HL-60 (cell line): ENCODE results near the gene FAM174C.

Source experiments
- DNase-seq, 2 experiments: peaks; one replicate each; pipeline ENCODE4 v3.0.0-alpha.2; 2010 to 2020; ENCODE audit warnings: low read depth in 1 of 2, low spot score in 1 of 2
- H3K27ac ChIP-seq: fragments of 250-450 bp; sonication (Bioruptor Pico); replicated peaks from 2 replicates; pipeline ENCODE4 v1.5.1; 2020; ENCODE audit warnings: mild to moderate bottlenecking, moderate library complexity
- H3K27me3 ChIP-seq: fragments of 250-450 bp; sonication (Bioruptor Pico); 2 replicates; pipeline ENCODE4 v1.5.1; 2021; ENCODE audit warnings: mild to moderate bottlenecking, moderate library complexity; ENCODE audit not compliant: insufficient read depth, poor library complexity, severe bottlenecking
- H3K4me3 ChIP-seq: replicated peaks from 2 replicates; pipeline ENCODE4 v1.5.1; 2011; ENCODE audit warnings: mild to moderate bottlenecking, control low read depth, low read length; ENCODE audit not compliant: insufficient read depth
- GABPA ChIP-seq: IDR thresholded peaks from 2 replicates; pipeline ENCODE4 v1.6.1; 2012; ENCODE audit warnings: low read depth
- POLR2AphosphoS5 ChIP-seq: IDR thresholded peaks from 2 replicates; pipeline ENCODE4 v1.6.1; 2012; ENCODE audit warnings: low read depth
- SPI1 ChIP-seq: IDR thresholded peaks from 2 replicates; pipeline ENCODE4 v1.6.1; 2012; ENCODE audit warnings: low read depth, mild to moderate bottlenecking, borderline replicate concordance
- TF ChIP-seq, protein P1 (sequence below): IDR thresholded peaks from 2 replicates; pipeline ENCODE4 v1.6.1; 2012; ENCODE audit warnings: low read depth; ENCODE audit not compliant: insufficient replicate concordance
- TF ChIP-seq, protein P2 (sequence below): IDR thresholded peaks from one replicate; pipeline ENCODE4 v1.5.1; 2011; ENCODE audit warnings: low read length, control low read depth, inconsistent platforms; ENCODE audit not compliant: insufficient read depth

Gene FAM174C

DNA sequence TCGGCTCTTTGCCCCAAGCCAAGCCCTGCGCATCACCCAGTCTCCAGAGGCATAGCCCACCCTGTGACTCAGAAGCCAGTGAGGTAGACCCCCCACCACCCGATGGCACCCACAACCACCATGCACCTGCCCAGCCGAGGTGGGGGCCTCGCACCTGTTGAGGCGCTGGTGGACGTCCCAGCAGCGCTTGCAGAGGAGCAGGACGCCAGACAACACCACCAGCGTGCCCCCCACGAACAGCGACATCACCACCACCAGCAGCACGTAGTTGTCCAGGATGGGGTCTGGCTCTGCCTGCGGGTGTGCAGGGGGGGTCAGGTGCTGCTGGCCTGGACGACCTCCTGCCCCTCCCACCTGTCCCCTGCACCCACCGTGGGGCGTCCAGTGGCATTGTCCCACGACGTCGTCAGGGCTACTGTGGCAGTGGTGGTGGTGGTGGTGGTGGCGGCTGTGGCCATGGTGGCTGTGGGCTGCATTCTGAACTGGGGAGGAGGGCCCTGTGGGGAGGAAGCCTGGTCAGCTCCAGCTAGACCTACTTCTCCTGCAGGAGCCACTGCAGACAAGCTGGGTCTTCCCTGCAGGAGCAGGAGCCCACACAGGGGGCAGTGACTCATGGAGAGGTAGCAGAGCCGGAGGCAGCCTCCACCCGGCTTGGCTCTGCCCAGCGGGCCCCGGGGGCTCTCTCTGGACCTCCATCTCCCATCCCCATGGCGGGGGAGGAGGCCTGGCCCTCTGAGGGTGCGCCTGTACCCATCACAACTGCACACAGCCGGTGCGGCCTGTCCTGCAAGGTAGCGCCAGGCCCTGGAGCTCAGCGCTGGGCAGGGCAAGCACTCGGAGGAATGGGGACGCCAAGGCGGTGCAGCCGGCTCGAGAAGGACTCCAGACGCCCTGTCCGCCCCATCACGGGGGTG, 39.4 kb upstream of the FAM174C start:
- Histone ChIP-seq H3K27me3 (peaks cover 21% of the 10 kb centered on the region), H3K27ac (no peak overlapping the region), H3K4me3 (no peak overlapping the region)
- TF ChIP-seq POLR2AphosphoS5 (no peak), GABPA (no peak), SPI1 (no peak)
- TF ChIP-seq, protein P1, sequence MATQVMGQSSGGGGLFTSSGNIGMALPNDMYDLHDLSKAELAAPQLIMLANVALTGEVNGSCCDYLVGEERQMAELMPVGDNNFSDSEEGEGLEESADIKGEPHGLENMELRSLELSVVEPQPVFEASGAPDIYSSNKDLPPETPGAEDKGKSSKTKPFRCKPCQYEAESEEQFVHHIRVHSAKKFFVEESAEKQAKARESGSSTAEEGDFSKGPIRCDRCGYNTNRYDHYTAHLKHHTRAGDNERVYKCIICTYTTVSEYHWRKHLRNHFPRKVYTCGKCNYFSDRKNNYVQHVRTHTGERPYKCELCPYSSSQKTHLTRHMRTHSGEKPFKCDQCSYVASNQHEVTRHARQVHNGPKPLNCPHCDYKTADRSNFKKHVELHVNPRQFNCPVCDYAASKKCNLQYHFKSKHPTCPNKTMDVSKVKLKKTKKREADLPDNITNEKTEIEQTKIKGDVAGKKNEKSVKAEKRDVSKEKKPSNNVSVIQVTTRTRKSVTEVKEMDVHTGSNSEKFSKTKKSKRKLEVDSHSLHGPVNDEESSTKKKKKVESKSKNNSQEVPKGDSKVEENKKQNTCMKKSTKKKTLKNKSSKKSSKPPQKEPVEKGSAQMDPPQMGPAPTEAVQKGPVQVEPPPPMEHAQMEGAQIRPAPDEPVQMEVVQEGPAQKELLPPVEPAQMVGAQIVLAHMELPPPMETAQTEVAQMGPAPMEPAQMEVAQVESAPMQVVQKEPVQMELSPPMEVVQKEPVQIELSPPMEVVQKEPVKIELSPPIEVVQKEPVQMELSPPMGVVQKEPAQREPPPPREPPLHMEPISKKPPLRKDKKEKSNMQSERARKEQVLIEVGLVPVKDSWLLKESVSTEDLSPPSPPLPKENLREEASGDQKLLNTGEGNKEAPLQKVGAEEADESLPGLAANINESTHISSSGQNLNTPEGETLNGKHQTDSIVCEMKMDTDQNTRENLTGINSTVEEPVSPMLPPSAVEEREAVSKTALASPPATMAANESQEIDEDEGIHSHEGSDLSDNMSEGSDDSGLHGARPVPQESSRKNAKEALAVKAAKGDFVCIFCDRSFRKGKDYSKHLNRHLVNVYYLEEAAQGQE: no peak
- TF ChIP-seq, protein P2, sequence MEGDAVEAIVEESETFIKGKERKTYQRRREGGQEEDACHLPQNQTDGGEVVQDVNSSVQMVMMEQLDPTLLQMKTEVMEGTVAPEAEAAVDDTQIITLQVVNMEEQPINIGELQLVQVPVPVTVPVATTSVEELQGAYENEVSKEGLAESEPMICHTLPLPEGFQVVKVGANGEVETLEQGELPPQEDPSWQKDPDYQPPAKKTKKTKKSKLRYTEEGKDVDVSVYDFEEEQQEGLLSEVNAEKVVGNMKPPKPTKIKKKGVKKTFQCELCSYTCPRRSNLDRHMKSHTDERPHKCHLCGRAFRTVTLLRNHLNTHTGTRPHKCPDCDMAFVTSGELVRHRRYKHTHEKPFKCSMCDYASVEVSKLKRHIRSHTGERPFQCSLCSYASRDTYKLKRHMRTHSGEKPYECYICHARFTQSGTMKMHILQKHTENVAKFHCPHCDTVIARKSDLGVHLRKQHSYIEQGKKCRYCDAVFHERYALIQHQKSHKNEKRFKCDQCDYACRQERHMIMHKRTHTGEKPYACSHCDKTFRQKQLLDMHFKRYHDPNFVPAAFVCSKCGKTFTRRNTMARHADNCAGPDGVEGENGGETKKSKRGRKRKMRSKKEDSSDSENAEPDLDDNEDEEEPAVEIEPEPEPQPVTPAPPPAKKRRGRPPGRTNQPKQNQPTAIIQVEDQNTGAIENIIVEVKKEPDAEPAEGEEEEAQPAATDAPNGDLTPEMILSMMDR: no peak
- no peak for DNase-seq

DNA sequence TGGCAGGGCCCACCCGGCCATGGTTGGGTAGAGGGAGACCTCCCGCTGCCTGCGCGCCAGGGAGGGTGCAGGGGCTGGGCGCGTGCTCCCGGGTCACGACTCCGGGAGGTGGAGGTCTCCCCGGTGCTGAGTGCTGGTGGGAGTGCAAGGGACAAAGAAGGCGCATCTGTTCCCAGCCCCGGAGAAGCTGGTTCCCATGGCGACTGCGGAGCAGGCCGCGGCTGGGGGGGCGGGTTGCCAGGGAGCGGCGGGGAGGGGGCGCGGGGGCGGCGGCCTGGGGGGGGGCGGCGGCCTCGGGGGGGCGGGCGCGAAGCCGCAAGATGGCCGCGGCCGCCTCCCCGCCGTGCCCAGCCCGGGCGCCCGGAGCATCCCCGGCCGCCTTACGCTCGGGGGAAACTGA, 38.8 kb upstream of the FAM174C start:
- Histone ChIP-seq H3K4me3 (peak overlapping the region; percentile 51; the same call in 1 of the 2 replicates), H3K27ac (no peak overlapping the region), H3K27me3 (peaks cover 21% of the 10 kb centered on the region)
- DNase-seq: no peak
- no peak for TF ChIP-seq SPI1
- TF ChIP-seq, protein P1: no peak
- TF ChIP-seq, protein P2: no peak
- no peak for TF ChIP-seq POLR2AphosphoS5
- TF ChIP-seq GABPA: no peak

DNA sequence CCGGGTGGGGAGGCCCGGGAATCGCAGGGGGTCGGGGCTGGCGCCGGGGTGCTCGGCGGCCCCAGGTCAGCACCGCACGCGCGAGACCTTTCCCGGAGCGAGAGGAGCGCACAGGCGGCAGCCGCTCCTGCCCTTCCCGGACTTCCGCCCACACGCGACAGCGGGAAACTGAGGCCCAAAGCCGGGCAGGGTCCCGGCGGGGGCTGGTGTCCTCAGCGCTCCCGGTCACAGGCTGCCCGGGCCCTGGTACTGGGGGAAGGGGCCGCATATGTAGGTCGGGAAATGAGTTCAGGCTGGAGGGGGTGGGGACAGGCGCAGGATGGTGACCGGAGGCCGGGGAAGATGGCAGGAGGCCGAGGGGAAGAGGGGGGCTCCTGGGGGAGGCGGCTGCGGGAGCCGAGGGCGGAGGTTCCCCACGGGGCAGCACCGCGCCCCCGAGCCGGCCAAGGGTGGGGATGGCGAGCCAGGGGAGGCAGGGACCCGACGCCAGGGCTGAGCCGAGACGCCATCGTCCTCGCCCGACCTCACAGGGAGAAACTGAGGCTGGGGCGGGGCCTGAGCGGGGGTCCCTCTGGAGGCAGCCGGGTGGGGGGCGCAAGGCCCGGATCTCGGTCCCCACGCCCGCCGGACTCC, 38.2 kb upstream of the FAM174C start:
- no peak overlapping the region for H3K27ac ChIP-seq
- TF ChIP-seq, protein P2: no peak
- no peak for TF ChIP-seq POLR2AphosphoS5
- no peak for TF ChIP-seq SPI1
- TF ChIP-seq, protein P1: no peak
- TF ChIP-seq GABPA: no peak
- no peak for DNase-seq
- peak overlapping the region; percentile 51 for H3K4me3 ChIP-seq
- H3K27me3 ChIP-seq: peaks cover 21% of the 10 kb centered on the region
